HG02938 (cell line): ENCODE data around the gene DNHD1.

Experiments
- ATAC-seq: cut with Tn5 transposase; IDR thresholded peaks from one replicate; pipeline ENCODE4 v1.9.1; 2021; ENCODE audit warnings: mild to moderate bottlenecking, moderate library complexity; ENCODE audit not compliant: unreplicated experiment

DNHD1 gene

GRCh38 chr11:6497069-6497839 is at the start of gene DNHD1:
Gene DNHD1 (plus strand): TSS chr11:6497280. CDS start chr11:6498216, 936 bp downstream.
- no peak for ATAC-seq

GRCh38 chr11:6448574-6448973 is 48.5 kb upstream of the DNHD1 start:
- ATAC-seq, result no peak

GRCh38 chr11:6452219-6452618 is 44.9 kb upstream of the DNHD1 start:
- ATAC-seq, result no peak

GRCh38 chr11:6453152-6453551 is 43.9 kb upstream of the DNHD1 start:
- no peak for ATAC-seq

GRCh38 chr11:6455070-6455469 is 42.0 kb upstream of the DNHD1 start:
- no peak for ATAC-seq

GRCh38 chr11:6456361-6457073 is 40.6 kb upstream of the DNHD1 start:
- no peak for ATAC-seq

GRCh38 chr11:6457581-6458320 is 39.3 kb upstream of the DNHD1 start:
- ATAC-seq, result no peak

GRCh38 chr11:6458352-6459098 is 38.6 kb upstream of the DNHD1 start:
- no peak for ATAC-seq

- no peak for ATAC-seq
These were observed 38.0 kb upstream of the DNHD1 start for GRCh38 chr11:6459099-6459450.

- peak; percentile 55 for ATAC-seq
These were observed 28.2 kb upstream of the DNHD1 start for GRCh38 chr11:6468712-6469495.

- no peak for ATAC-seq
These were observed 27.5 kb upstream of the DNHD1 start for GRCh38 chr11:6469599-6469998.

- no peak for ATAC-seq
These were observed 24.1 kb upstream of the DNHD1 start for GRCh38 chr11:6472934-6473333.

GRCh38 chr11:6473451-6474412 is 23.3 kb upstream of the DNHD1 start, which contains the start of gene TRIM3:
Gene TRIM3 (minus strand): TSS chr11:6473941. CDS start chr11:6465695, 8,246 bp downstream.
- no peak for ATAC-seq

GRCh38 chr11:6474413-6474792 is 22.7 kb upstream of the DNHD1 start:
- ATAC-seq, result no peak

GRCh38 chr11:6474806-6475500 is 22.1 kb upstream of the DNHD1 start:
- ATAC-seq, result no peak

- no peak for ATAC-seq
These were observed 21.1 kb upstream of the DNHD1 start for GRCh38 chr11:6475936-6476335.

- ATAC-seq, result no peak
These were observed 20.5 kb upstream of the DNHD1 start for GRCh38 chr11:6476571-6476970.

GRCh38 chr11:6480299-6480914 is 16.7 kb upstream of the DNHD1 start:
- ATAC-seq, result no peak
